HCT116 (cell line): ENCODE data around the gene HOXD9. TPM values are rescaled to one million over a fixed set of nuclear protein-coding genes. Genes with fewer than 3 reads are reported as not detected.

Experiments used
- ATAC-seq: fragments of 200-7000 bp; cut with Tn5 transposase; 2 replicates; pipeline ENCODE4 v1.9.1; 2020; ENCODE audit warnings: mild to moderate bottlenecking, moderate library complexity
- BruUV-seq: library from RNA; stranded (reverse); fragments of 400-500 nt; replicated peaks from 2 replicates; lab custom pipeline; 2021; lab: Mats Ljungman, UMichigan
- CTCF ChIA-PET: fragments of 300-600 bp; sonication (Branson Sonifier 250); formaldehyde crosslinking; loops from one replicate; lab custom pipeline; 2021; ENCODE audit warnings: antibody characterized with exemption; lab: Charles Lee
- POLR2A ChIA-PET: fragments of 300-600, 350-600 bp; sonication (Branson Sonifier 250); formaldehyde crosslinking; loops from one replicate; lab custom pipeline; 2021; ENCODE audit warnings: antibody characterized with exemption; lab: Charles Lee
- RAD21 ChIA-PET, 2 experiments: fragments of 300-600 bp; sonication (Branson Sonifier 250); formaldehyde crosslinking; loops; one replicate each; lab custom pipeline; 2023; ENCODE audit warnings: low total read pairs in 2 of 2; ENCODE audit not compliant: uncharacterized antibody in 2 of 2, unreplicated experiment in 2 of 2, low non-redundant PET in 1 of 2; lab: Charles Lee
- DNase-seq: peaks from one replicate; pipeline ENCODE4 v3.0.0-alpha.2; 2010; ENCODE audit warnings: low read depth, low spot score
- H2AFZ ChIP-seq: fragments of 200-600 bp; shearing (Covaris generic), sonication (generic); 2 replicates; pipeline ENCODE4 v1.6.1; 2017; ENCODE audit warnings: low read depth, mixed run types, mixed read lengths, antibody characterized with exemption, low read length; ENCODE audit not compliant: poor library complexity, severe bottlenecking
- H3K27ac ChIP-seq: 2 replicates; pipeline ENCODE4 v1.5.1; 2012; ENCODE audit warnings: low read depth, low read length
- H3K27me3 ChIP-seq: fragments of 200-600 bp; sonication (generic); 2 replicates; pipeline ENCODE4 v1.6.1; 2016; ENCODE audit warnings: mixed run types, low read length, mixed read lengths; ENCODE audit not compliant: insufficient read depth
- H3K36me3 ChIP-seq, 2 experiments: fragments of 200-500 bp in 1 of 2; fragments of 200-600 bp in 1 of 2; sonication (Bioruptor generic) in 1 of 2; sonication (generic) in 1 of 2; 2 replicates each; pipeline versions ENCODE4 v1.5.1 to v1.6.1; 2014 to 2016; ENCODE audit warnings: low read length in 2 of 2, inconsistent platforms in 1 of 2, mixed read lengths in 1 of 2, mixed run types in 1 of 2; ENCODE audit not compliant: insufficient read depth in 2 of 2, control insufficient read depth in 1 of 2
- H3K4me1 ChIP-seq, 2 experiments: fragments of 200-600 bp in 1 of 2; sonication (generic) in 1 of 2; 2 replicates each; pipeline versions ENCODE4 v1.5.1 to v1.6.1; 2012 to 2017; ENCODE audit warnings: low read length in 2 of 2, inconsistent platforms in 1 of 2, mild to moderate bottlenecking in 1 of 2, mixed read lengths in 1 of 2, mixed run types in 1 of 2, moderate library complexity in 1 of 2; ENCODE audit not compliant: insufficient read depth in 2 of 2, control insufficient read depth in 1 of 2
- H3K4me2 ChIP-seq: fragments of 200-600 bp; sonication (generic); 2 replicates; pipeline ENCODE4 v1.6.1; 2017; ENCODE audit warnings: mixed run types, low read length, mixed read lengths
- H3K4me3 ChIP-seq, 2 experiments: fragments of 200-600 bp in 1 of 2; sonication (generic) in 1 of 2; replicated peaks in 1 of 2; 2 replicates each; pipeline ENCODE4 v1.5.1; 2011 to 2016; ENCODE audit warnings: low read length in 2 of 2, control low read depth in 1 of 2, low read depth in 1 of 2, mild to moderate bottlenecking in 1 of 2, mixed read lengths in 1 of 2, mixed run types in 1 of 2
- H3K79me2 ChIP-seq: fragments of 200-600 bp; sonication (generic); 2 replicates; pipeline ENCODE4 v1.6.1; 2017; ENCODE audit warnings: mild to moderate bottlenecking, mixed run types, low read length, moderate library complexity, mixed read lengths; ENCODE audit not compliant: insufficient read depth
- H3K9ac ChIP-seq: fragments of 200-600 bp; sonication (generic); 2 replicates; pipeline ENCODE4 v1.6.1; 2016; ENCODE audit warnings: low read length, mixed read lengths
- H3K9me2 ChIP-seq: fragments of 200-600 bp; sonication (generic), shearing (Covaris generic); 2 replicates; pipeline ENCODE4 v1.6.1; 2017; ENCODE audit warnings: mixed run types, mild to moderate bottlenecking, moderate library complexity; ENCODE audit not compliant: insufficient read depth
- H3K9me3 ChIP-seq, 2 experiments: fragments of 200-500 bp in 1 of 2; fragments of 200-600 bp in 1 of 2; sonication (Bioruptor generic) in 1 of 2; sonication (generic) in 1 of 2; 2 replicates each; pipeline ENCODE4 v1.6.1; 2014 to 2017; ENCODE audit warnings: low read length in 2 of 2, mixed read lengths in 2 of 2, inconsistent platforms in 1 of 2, low read depth in 1 of 2, mild to moderate bottlenecking in 1 of 2, mixed run types in 1 of 2, moderate library complexity in 1 of 2; ENCODE audit not compliant: control insufficient read depth in 1 of 2, insufficient read depth in 1 of 2
- H4K20me1 ChIP-seq: fragments of 200-600 bp; sonication (generic), shearing (Covaris generic); 2 replicates; pipeline ENCODE4 v1.6.1; 2017; ENCODE audit warnings: mixed run types, mild to moderate bottlenecking, moderate library complexity; ENCODE audit not compliant: insufficient read depth
- ELF1 ChIP-seq: IDR thresholded peaks from 2 replicates; pipeline ENCODE4 v1.6.1; 2012; ENCODE audit warnings: low read depth, borderline replicate concordance
- JUND ChIP-seq: IDR thresholded peaks from 2 replicates; pipeline ENCODE4 v1.6.1; 2012
- POLR2A ChIP-seq: IDR thresholded peaks from 2 replicates; pipeline ENCODE4 v1.7.0; 2011; ENCODE audit warnings: borderline replicate concordance; ENCODE audit not compliant: insufficient read depth, insufficient read length; ENCODE audit errors: extremely low read depth
- RAD21 ChIP-seq: IDR thresholded peaks from 2 replicates; pipeline ENCODE4 v1.6.1; 2012; ENCODE audit warnings: low read depth, mild to moderate bottlenecking
- SRF ChIP-seq: IDR thresholded peaks from 2 replicates; pipeline ENCODE4 v1.6.1; 2012; ENCODE audit warnings: low read depth
- intact Hi-C: fragments of 100-400 bp; cut with micrococcal nuclease; formaldehyde crosslinking; loops from 2 replicates; pipeline ENCODE4 v1.10.0; 2022
- total RNA-seq: library from RNA; stranded (reverse); gene quantifications from one replicate; pipeline ENCODE4 v1.2.1, GENCODE V29; 2021; ENCODE audit not compliant: unreplicated experiment
- TF ChIP-seq, protein P1 (sequence below), 3 experiments: fragments of 200-600 bp in 1 of 3; sonication (generic) in 1 of 3; IDR thresholded peaks in 2 of 3; conservative IDR thresholded peaks in 1 of 3; 2 replicates each; pipeline ENCODE4 v1.5.1; 2012 to 2017; ENCODE audit warnings: low read depth in 2 of 3, low read length in 2 of 3, antibody characterized with exemption in 1 of 3, borderline replicate concordance in 1 of 3, control low read depth in 1 of 3, mild to moderate bottlenecking in 1 of 3, mixed read lengths in 1 of 3, mixed run types in 1 of 3, moderate library complexity in 1 of 3; ENCODE audit not compliant: insufficient read depth in 1 of 3

Gene HOXD9
- total RNA-seq, 1 experiment from 2014 or later = not detected

DNA sequence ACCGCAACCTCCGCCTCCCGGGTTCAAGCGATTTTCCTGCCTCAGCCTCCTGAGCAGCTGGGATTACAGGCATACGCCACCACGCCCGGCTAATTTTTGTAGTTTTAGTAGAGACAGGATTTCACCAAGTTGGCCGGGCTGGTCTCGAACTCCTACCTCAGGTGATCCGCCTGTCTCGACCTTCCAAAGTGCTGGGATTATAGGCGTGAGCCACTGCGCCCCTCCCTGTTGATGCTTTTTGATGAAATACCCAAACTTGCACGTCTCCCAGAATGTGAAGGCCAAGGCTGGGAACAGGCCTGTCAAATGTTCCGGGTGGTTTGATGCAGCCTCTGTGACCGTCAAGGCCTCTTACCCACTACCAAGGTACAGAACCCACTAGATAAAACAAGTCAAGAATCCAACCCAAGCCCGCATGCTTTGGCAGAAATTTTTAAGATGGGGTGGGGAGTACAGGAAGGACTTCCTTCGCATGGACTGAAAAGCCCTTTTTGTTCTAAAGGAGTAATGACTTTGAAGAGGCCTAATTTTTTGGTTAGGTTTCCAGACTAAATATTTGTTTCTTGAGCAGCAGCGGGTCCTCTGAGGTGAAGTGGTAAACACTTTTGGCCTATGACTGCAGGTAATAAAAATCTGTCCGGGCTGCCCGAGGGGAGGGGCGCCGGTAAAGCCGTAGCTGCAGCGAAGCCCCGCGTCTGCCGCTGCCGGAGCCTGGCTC lies 35.0 kb upstream of the HOXD9 start:
- ChIA-PET POLR2A (no interaction called here), CTCF (no interaction called here)
- no peak for DNase-seq
- H3K79me2 ChIP-seq = no peaks in the 10 kb centered on the region
- H2AFZ ChIP-seq = no peak overlapping the region
- no peaks in the 10 kb centered on the region for H3K9me2 ChIP-seq
- no peak overlapping the region for H3K4me3 ChIP-seq
- H3K27me3 ChIP-seq = no peaks in the 10 kb centered on the region
- no peak for ATAC-seq
- H3K9ac ChIP-seq = no peak overlapping the region
- no peak for TF ChIP-seq ELF1
- no peak for TF ChIP-seq SRF
- TF ChIP-seq, all 23 proteins: peak for 0
- Histone ChIP-seq H3K4me2 (no peak overlapping the region), H3K36me3 (no peaks in the 10 kb centered on the region), H3K27ac (no peak overlapping the region), H3K9me3 (no peaks in the 10 kb centered on the region; a peak in 1 of 4 replicates), H4K20me1 (no peaks in the 10 kb centered on the region), H3K4me1 (no peaks in the 10 kb centered on the region)
- RAD21 ChIA-PET = no interaction called here
- no TSS peak for BruUV-seq
- intact Hi-C loops = loop anchor here (2.0 to 5.0 kb wide), 3 partner anchors 397 to 1050 kb away; no protein-coding TSS in a partner anchor

DNA sequence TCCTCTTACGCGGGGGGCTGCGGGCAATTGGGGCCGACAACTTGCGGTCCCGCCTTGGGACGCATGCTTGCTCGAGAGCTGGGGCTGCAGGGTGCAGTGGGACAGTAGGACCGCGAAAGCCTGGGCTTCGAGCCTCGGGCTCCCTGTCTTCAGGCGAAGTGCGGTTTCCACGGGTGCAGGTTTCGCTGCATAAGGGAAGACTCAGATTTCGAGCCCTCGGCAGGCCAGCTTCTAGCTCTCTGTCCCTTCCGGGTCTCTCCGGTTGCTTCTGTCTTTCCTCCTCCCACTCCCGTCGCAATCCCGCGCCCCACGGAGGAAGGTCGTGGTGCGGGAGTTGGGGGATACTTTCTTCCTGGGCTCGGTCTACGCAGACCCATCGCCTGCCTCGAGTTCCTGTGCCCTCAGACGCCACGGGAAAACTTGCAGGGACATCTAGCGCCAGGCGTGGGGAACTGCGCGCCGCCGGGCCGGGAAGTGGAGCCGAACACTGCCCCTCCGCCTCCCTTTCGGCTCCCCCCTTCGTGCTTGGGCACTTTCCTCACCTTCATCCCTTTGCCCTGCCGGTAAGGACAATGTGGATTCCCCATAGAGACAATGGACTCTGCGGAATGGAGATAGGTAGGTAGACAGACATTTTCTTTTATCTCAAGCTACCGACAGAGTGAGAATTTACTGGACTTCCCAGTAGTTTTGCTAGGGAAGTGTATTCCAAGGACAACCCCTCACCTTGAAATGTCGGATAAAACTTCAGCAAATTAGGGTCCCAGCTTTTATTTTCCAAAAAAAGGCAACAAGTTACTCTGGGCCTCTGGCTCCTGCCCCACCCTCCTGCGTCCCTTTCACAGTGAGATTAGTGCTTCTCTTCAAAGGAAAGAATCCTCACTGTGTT lies 34.2 kb upstream of the HOXD9 start:
- H3K27me3 ChIP-seq = no peaks in the 10 kb centered on the region
- H3K9me3 ChIP-seq = no peaks in the 10 kb centered on the region
- RAD21 ChIA-PET = no interaction called here
- H3K4me2 ChIP-seq = peak overlapping the region; percentile 40
- H3K36me3 ChIP-seq = no peaks in the 10 kb centered on the region
- POLR2A ChIA-PET = no interaction called here
- H4K20me1 ChIP-seq = no peaks in the 10 kb centered on the region
- DNase-seq = peak; percentile 22
- no TSS peak for BruUV-seq
- TF ChIP-seq RAD21 = peak; percentile 64
- no peak for TF ChIP-seq POLR2A
- TF ChIP-seq JUND = no peak
- TF ChIP-seq, protein P1, sequence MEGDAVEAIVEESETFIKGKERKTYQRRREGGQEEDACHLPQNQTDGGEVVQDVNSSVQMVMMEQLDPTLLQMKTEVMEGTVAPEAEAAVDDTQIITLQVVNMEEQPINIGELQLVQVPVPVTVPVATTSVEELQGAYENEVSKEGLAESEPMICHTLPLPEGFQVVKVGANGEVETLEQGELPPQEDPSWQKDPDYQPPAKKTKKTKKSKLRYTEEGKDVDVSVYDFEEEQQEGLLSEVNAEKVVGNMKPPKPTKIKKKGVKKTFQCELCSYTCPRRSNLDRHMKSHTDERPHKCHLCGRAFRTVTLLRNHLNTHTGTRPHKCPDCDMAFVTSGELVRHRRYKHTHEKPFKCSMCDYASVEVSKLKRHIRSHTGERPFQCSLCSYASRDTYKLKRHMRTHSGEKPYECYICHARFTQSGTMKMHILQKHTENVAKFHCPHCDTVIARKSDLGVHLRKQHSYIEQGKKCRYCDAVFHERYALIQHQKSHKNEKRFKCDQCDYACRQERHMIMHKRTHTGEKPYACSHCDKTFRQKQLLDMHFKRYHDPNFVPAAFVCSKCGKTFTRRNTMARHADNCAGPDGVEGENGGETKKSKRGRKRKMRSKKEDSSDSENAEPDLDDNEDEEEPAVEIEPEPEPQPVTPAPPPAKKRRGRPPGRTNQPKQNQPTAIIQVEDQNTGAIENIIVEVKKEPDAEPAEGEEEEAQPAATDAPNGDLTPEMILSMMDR (IDR thresholded peaks at IDR 0.05 in 2 of 3, conservative IDR thresholded peaks at IDR 0.05 in 1 of 3; ENCODE audit: borderline replicate concordance in 1 of 3, insufficient read depth in 1 of 3, low read depth in 2 of 3, low read length in 2 of 3) = peak; percentile 44 to 67 (median 65); a peak in 5 of 6 replicates
- TF ChIP-seq, all 23 proteins: peak for 2
- H3K9ac ChIP-seq = no peak overlapping the region
- CTCF ChIA-PET = interaction anchor here (0.9 to 1.2 kb wide), 4 partner anchors 398 to 1391 kb away, joined by 3 to 7 read pairs (median 3); no protein-coding TSS in a partner anchor
- H3K79me2 ChIP-seq = no peaks in the 10 kb centered on the region
- ATAC-seq = peak; percentile 90
- no peaks in the 10 kb centered on the region for H3K4me1 ChIP-seq
- intact Hi-C loops = loop anchor here (2.0 to 5.0 kb wide), 2 partner anchors 721 to 1051 kb away; no protein-coding TSS in a partner anchor
- H3K4me3 ChIP-seq = no peak overlapping the region
- H3K27ac ChIP-seq = no peak overlapping the region
- peak overlapping the region; percentile 52 for H2AFZ ChIP-seq
- no peaks in the 10 kb centered on the region for H3K9me2 ChIP-seq
